ENCODE data around the gene MAP2.

MAP2 gene

DNA sequence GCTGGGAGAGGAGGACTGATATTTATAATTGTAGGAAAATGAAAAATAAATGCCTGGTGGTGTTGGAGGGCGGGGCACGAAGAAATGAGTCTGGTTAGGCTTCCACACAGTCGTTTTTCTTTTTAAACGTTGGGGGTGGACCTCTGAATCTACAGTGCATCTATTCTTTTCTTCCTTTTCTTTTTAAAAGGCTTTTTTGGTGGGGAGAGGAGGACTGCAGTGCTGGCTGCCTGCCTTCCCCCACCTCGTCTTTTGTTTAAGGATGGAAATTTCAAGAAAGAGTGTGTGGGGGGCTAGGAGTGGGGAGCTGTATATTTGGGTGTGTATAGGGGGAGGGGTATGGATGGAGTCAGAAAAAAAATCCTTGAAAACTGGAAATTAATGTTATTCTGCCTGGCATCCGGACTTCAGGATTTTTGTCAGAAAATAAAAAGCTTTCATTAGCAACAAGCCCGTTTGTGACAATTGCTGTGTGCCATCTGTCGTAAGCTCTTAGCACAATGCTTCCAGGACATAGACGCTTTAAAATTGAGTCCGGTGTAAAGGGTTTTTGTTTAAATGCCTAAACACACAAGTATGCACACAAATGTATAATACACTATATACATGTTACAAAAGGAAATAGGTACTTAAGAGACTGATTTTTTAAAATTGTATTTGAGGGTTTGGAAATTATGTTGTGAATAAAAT lies 1.1 kb downstream of the MAP2 start:
- no peak for DNase-seq (ENCODE audit: low read depth in 4 of 4, low spot score in 1 of 4)

GRCh38 chr2:209425471-209426071 lies 1.7 kb downstream of the MAP2 start:
- no peak for DNase-seq (ENCODE audit: low read depth in 4 of 4, low spot score in 1 of 4)

DNA sequence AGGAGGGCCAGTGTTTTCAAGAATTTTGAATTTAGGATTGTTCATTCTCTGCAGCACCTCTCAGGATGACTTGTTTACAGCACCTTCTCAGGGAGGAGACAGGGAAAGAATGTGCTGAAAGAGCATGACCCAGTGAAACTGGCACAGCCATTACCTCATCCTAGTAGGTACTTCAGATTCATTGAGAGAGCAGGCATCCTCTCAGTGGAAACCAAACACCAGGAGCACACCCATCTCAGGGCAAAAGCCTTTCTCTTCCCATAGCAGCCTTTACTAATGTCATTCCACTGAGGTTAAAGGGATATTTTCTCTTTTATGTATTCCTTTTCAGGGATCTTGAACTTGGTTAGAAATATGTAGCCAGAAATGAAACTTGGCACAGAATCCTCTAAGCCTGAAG lies 2.6 kb downstream of the MAP2 start:
- no peak for DNase-seq (ENCODE audit: low read depth in 4 of 4, low spot score in 1 of 4)

- DNase-seq (ENCODE audit: low read depth in 4 of 4, low spot score in 1 of 4): no peak
Observed at GRCh38 chr2:209431701-209432100, 7.9 kb downstream of the MAP2 start.

DNA sequence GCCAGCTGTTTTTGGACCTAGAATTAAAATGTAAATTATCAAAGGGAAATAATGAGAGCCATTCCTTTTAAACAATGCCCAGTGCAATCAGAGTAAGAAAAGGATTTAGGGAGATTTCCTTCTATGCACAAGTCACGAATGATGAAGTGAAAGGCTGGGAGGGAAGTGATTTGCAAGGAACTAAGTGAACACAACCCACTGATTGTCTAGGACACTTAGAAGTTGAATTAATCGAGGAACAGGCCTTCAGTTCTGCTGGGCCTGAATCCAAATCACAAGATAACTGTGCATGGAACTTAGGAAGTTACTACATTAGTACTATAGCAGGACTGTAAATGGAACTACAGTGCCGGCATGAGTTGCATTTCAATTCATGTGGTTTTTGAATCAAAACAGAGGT lies 17.7 kb downstream of the MAP2 start:
- DNase-seq (ENCODE audit: low read depth in 4 of 4, low spot score in 1 of 4): no peak

- DNase-seq (ENCODE audit: low read depth in 4 of 4, low spot score in 1 of 4): no peak
Observed at GRCh38 chr2:209442939-209443338, 19.1 kb downstream of the MAP2 start.

DNA sequence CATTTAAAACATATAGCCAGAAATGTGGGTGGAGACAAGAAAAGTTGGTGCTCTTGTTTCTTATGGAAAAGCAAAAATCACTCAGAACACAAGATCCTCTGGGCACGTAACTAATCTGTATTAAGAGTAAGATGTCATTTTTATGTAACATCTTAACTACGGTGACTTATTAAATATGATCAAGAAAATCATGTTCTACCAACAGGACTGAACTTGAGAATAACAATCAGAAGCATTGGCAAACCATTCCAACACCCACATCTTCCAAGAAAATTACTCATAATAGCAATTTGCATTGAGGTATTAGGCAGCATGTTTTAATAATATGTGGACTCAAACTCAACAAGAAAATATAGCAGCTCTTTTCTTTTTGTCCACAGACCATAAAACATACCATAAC lies 21.6 kb downstream of the MAP2 start:
- no peak for DNase-seq (ENCODE audit: low read depth in 4 of 4, low spot score in 1 of 4)

- no peak for DNase-seq (ENCODE audit: low read depth in 4 of 4, low spot score in 1 of 4)
Observed at GRCh38 chr2:209451209-209451834, 27.5 kb downstream of the MAP2 start.

GRCh38 chr2:209456489-209456888 lies 32.6 kb downstream of the MAP2 start:
- no peak for DNase-seq (ENCODE audit: low read depth in 4 of 4, low spot score in 1 of 4)

GRCh38 chr2:209458008-209458979 lies 34.4 kb downstream of the MAP2 start:
- no peak for DNase-seq (ENCODE audit: low read depth in 4 of 4, low spot score in 1 of 4)

DNA sequence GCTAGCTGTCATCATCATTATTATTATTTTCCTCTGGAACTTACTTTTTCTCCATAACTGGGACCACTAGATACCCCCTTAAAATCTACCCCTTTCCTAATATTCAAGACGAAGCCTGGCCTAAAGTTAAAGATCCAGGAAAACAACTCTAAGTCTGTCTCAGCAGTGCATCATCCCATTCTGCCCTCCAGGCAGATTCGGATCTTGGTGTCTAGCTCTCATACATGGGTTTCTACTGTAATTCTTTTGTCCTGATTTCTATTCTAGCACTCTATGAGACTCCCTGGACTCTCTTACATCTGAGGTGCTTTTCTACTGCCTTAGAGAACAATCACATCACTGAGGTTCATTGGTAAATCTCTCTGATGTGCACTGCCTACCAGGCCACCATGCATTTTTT lies 35.5 kb downstream of the MAP2 start:
- DNase-seq (ENCODE audit: low read depth in 4 of 4, low spot score in 1 of 4): no peak

DNA sequence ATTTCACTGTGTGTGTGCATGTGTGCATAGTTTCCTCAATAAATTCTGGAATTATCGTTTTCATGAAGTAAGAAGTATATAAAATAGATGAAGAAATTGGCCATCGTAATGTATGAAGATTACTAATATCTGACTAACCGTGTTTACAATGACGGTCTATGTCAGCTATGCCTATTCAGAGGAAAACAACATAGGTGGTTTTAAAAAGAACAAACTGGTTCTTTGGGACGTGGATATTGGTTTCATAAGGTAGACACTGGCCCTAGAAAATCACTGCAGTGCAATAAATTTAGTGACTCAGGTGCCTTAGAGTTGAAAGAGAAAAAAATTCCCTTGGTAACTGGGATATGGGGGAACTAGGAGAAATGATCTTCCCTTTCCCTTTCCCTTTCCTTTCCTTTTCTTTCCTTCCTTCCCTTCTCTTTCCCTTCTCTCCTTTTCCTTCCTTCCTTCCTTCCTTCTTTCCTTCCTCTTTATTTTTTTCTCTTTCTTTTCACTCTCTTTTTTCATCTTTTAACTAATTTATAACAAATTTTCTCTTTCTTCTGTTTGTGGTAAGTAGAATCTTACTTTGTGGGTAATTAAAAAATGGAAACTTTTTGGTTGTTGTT lies 36.4 kb downstream of the MAP2 start:
- no peak for DNase-seq (ENCODE audit: low read depth in 4 of 4, low spot score in 1 of 4)

- no peak for DNase-seq (ENCODE audit: low read depth in 4 of 4, low spot score in 1 of 4)
Observed at GRCh38 chr2:209463226-209463625, 39.4 kb downstream of the MAP2 start.

GRCh38 chr2:209463835-209464234 lies 40.0 kb downstream of the MAP2 start:
- no peak for DNase-seq (ENCODE audit: low read depth in 4 of 4, low spot score in 1 of 4)

DNA sequence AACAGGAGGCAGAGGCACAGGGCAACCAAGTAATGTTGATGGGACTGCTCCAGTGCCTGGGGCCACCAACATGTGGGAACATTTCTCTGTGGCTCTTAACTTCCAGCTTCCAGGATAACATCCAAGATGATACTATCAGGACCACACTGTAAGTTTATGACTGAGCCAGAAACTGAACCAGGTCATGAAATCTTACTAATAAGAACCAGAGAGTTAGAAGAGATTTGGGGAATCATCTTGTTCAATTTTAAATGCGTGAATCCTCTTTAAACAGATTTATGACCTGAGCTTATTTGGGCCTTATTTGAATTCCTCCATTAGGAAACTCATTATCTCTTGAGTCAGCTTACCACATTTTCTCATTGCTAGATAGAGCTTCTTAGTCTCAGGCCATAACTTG lies 45.0 kb downstream of the MAP2 start:
- no peak for DNase-seq (ENCODE audit: low read depth in 4 of 4, low spot score in 1 of 4)

- DNase-seq (ENCODE audit: low read depth in 4 of 4, low spot score in 1 of 4): no peak
Observed at GRCh38 chr2:209469481-209469880, 45.6 kb downstream of the MAP2 start.

GRCh38 chr2:209470466-209470865 lies 46.6 kb downstream of the MAP2 start:
- no peak for DNase-seq (ENCODE audit: low read depth in 4 of 4, low spot score in 1 of 4)

- DNase-seq (ENCODE audit: low read depth in 4 of 4, low spot score in 1 of 4): no peak
Observed at GRCh38 chr2:209471037-209471436, 47.2 kb downstream of the MAP2 start.

GRCh38 chr2:209472112-209472832 lies 48.4 kb downstream of the MAP2 start:
- DNase-seq (ENCODE audit: low read depth in 4 of 4, low spot score in 1 of 4): no peak

- DNase-seq (ENCODE audit: low read depth in 4 of 4, low spot score in 1 of 4): no peak
Observed at GRCh38 chr2:209472871-209473270, 49.0 kb downstream of the MAP2 start.
